ENCODE data around the gene MANEA. TPM values are rescaled to one million over a fixed set of nuclear protein-coding genes. Genes with fewer than 3 reads are reported as not detected.

MANEA gene
- total RNA-seq, 2 experiments from 2014 or later: 9.1 to 13.2 TPM

- no peak overlapping the region for H3K27ac ChIP-seq (ENCODE audit: low read depth, low read length, poor library complexity, severe bottlenecking)
- CTCF ChIA-PET (ENCODE audit: unreplicated experiment): no interaction called here
- H4K20me1 ChIP-seq (ENCODE audit: insufficient read depth, low read length): no peaks in the 10 kb centered on the region
- no peaks in the 10 kb centered on the region for H3K36me3 ChIP-seq (ENCODE audit: insufficient read depth, low read length)
- TF ChIP-seq EZH2phosphoT487 (IDR thresholded peaks at IDR 0.05; ENCODE audit: borderline replicate concordance, low read depth, low read length): no peak
- no peak overlapping the region for H2AFZ ChIP-seq (ENCODE audit: low read length)
- no peaks in the 10 kb centered on the region for H3K4me1 ChIP-seq (ENCODE audit: insufficient read depth, low read length, poor library complexity, severe bottlenecking)
- no peak overlapping the region for H3K4me2 ChIP-seq (ENCODE audit: low read length)
- BruUV-seq (replicated peaks): no TSS peak
- intact Hi-C loops (cut with micrococcal nuclease; ENCODE audit: unreplicated experiment): no loop called here
- POLR2A ChIA-PET: interaction anchor here (0.6 kb wide), 1 partner anchor 1052 kb away, joined by 3 read pairs; no protein-coding TSS in a partner anchor
- H3K4me3 ChIP-seq (ENCODE audit: low read depth, low read length, poor library complexity, severe bottlenecking): no peak overlapping the region
- DNase-seq (ENCODE audit: low spot score): no peak
- no peaks in the 10 kb centered on the region for H3K9me2 ChIP-seq (ENCODE audit: insufficient read depth, low read length)
- no peaks in the 10 kb centered on the region for H3K9me3 ChIP-seq (ENCODE audit: low read length)
- no peaks in the 10 kb centered on the region for H3K79me2 ChIP-seq (ENCODE audit: insufficient read depth, low read depth, low read length)
These were observed 59.5 kb downstream of the MANEA start for GRCh38 chr6:95636552-95637431.

- Histone ChIP-seq H3K4me3 (ENCODE audit: low read depth, low read length, poor library complexity, severe bottlenecking) (no peak overlapping the region), H4K20me1 (ENCODE audit: insufficient read depth, low read length) (no peaks in the 10 kb centered on the region), H3K9me3 (ENCODE audit: low read length) (no peaks in the 10 kb centered on the region), H3K27ac (ENCODE audit: low read depth, low read length, poor library complexity, severe bottlenecking) (no peak overlapping the region), H3K79me2 (ENCODE audit: insufficient read depth, low read depth, low read length) (no peaks in the 10 kb centered on the region), H3K36me3 (ENCODE audit: insufficient read depth, low read length) (no peaks in the 10 kb centered on the region), H3K9me2 (ENCODE audit: insufficient read depth, low read length) (no peaks in the 10 kb centered on the region), H3K4me1 (ENCODE audit: insufficient read depth, low read length, poor library complexity, severe bottlenecking) (no peaks in the 10 kb centered on the region), H3K4me2 (ENCODE audit: low read length) (no peak overlapping the region), H2AFZ (ENCODE audit: low read length) (no peak overlapping the region)
- CTCF ChIA-PET (ENCODE audit: unreplicated experiment): no interaction called here
- TF ChIP-seq CTCF (conservative IDR thresholded peaks at IDR 0.05; ENCODE audit: low read length) (no peak), EZH2phosphoT487 (IDR thresholded peaks at IDR 0.05; ENCODE audit: borderline replicate concordance, low read depth, low read length) (no peak)
- no peak for DNase-seq (ENCODE audit: low spot score)
- intact Hi-C loops (cut with micrococcal nuclease; ENCODE audit: unreplicated experiment): no loop called here
- no TSS peak for BruUV-seq (replicated peaks)
- POLR2A ChIA-PET: interaction anchor here (0.6 kb wide), 1 partner anchor 43 kb away, joined by 3 read pairs; no protein-coding TSS in a partner anchor
These were observed 71.3 kb downstream of the MANEA start for GRCh38 chr6:95648636-95649035.

GRCh38 chr6:95649451-95649850, 72.1 kb downstream of the MANEA start:
- intact Hi-C loops (cut with micrococcal nuclease; ENCODE audit: unreplicated experiment): no loop called here
- no peak for DNase-seq (ENCODE audit: low spot score)
- TF ChIP-seq EZH2phosphoT487 (IDR thresholded peaks at IDR 0.05; ENCODE audit: borderline replicate concordance, low read depth, low read length) (no peak), CTCF (conservative IDR thresholded peaks at IDR 0.05; ENCODE audit: low read length) (no peak)
- no peak overlapping the region for H3K4me2 ChIP-seq (ENCODE audit: low read length)
- no peaks in the 10 kb centered on the region for H3K79me2 ChIP-seq (ENCODE audit: insufficient read depth, low read depth, low read length)
- BruUV-seq (replicated peaks): no TSS peak
- no peaks in the 10 kb centered on the region for H3K9me3 ChIP-seq (ENCODE audit: low read length)
- no peak overlapping the region for H3K4me3 ChIP-seq (ENCODE audit: low read depth, low read length, poor library complexity, severe bottlenecking)
- no peaks in the 10 kb centered on the region for H3K36me3 ChIP-seq (ENCODE audit: insufficient read depth, low read length)
- H3K27ac ChIP-seq (ENCODE audit: low read depth, low read length, poor library complexity, severe bottlenecking): no peak overlapping the region
- no peaks in the 10 kb centered on the region for H4K20me1 ChIP-seq (ENCODE audit: insufficient read depth, low read length)
- no peak overlapping the region for H2AFZ ChIP-seq (ENCODE audit: low read length)
- no peaks in the 10 kb centered on the region for H3K4me1 ChIP-seq (ENCODE audit: insufficient read depth, low read length, poor library complexity, severe bottlenecking)
- ChIA-PET CTCF (ENCODE audit: unreplicated experiment) (no interaction called here), POLR2A (no interaction called here)
- H3K9me2 ChIP-seq (ENCODE audit: insufficient read depth, low read length): no peaks in the 10 kb centered on the region
